Neural crest cell (in vitro differentiated cells): Measurements from ENCODE around the gene ANKRD55. TPM values are rescaled to one million over a fixed set of nuclear protein-coding genes. Genes with fewer than 3 reads are reported as not detected.

Experiments
- DNase-seq: peaks from one replicate; pipeline ENCODE4 v3.0.0; 2021; ENCODE audit warnings: low read depth, mixed read lengths, low spot score
- H3K27ac Mint-ChIP-seq: one replicate; pipeline ENCODE4 v1.8.0; 2021; ENCODE audit warnings: mild to moderate bottlenecking, mixed read lengths; ENCODE audit not compliant: unreplicated experiment
- H3K27me3 Mint-ChIP-seq: 2 replicates; pipeline ENCODE4 v1.8.0; 2021; ENCODE audit warnings: low read depth, mild to moderate bottlenecking, mixed read lengths
- H3K36me3 Mint-ChIP-seq: 2 replicates; pipeline ENCODE4 v1.8.0; 2021; ENCODE audit warnings: low read depth, mild to moderate bottlenecking, mixed read lengths
- H3K4me1 Mint-ChIP-seq: 2 replicates; pipeline ENCODE4 v1.8.0; 2021; ENCODE audit warnings: mixed read lengths
- H3K4me3 Mint-ChIP-seq: one replicate; pipeline ENCODE4 v1.8.0; 2021; ENCODE audit warnings: mild to moderate bottlenecking, mixed read lengths
- H3K9me3 Mint-ChIP-seq: 2 replicates; pipeline ENCODE4 v1.8.0; 2021; ENCODE audit warnings: mixed read lengths
- total RNA-seq: library from RNA; stranded (reverse); gene quantifications from 2 replicates; pipeline ENCODE4 v1.2.1, GENCODE V29; 2021
- TF ChIP-seq, protein P1 (sequence below): fragments of 200-600 bp; sonication (generic); conservative IDR thresholded peaks from 2 replicates; pipeline ENCODE4 v1.5.0; 2021; ENCODE audit warnings: antibody characterized with exemption, mild to moderate bottlenecking

The ANKRD55 gene
- total RNA-seq, 1 donor from 2014 or later: 0.16 TPM

DNA sequence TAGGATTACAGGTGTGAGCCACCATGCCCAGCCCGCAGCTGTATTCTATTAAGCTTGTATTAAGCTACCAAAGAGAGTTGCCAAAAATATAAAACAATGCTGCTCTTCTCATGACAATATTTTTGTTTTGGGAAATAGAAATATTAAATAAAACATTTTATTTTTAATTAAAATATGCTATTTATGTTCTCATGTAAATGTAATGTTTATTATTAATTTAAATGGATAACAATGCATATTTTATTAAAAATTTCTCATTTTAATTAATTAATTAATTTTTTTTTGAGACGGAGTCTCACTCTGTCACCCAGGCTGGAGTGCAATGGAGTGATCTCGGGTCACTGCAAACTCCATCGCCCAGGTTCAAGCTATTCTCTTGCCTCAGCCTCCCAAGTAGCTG is 117.5 kb downstream of the ANKRD55 start:
- TF ChIP-seq, protein P1, sequence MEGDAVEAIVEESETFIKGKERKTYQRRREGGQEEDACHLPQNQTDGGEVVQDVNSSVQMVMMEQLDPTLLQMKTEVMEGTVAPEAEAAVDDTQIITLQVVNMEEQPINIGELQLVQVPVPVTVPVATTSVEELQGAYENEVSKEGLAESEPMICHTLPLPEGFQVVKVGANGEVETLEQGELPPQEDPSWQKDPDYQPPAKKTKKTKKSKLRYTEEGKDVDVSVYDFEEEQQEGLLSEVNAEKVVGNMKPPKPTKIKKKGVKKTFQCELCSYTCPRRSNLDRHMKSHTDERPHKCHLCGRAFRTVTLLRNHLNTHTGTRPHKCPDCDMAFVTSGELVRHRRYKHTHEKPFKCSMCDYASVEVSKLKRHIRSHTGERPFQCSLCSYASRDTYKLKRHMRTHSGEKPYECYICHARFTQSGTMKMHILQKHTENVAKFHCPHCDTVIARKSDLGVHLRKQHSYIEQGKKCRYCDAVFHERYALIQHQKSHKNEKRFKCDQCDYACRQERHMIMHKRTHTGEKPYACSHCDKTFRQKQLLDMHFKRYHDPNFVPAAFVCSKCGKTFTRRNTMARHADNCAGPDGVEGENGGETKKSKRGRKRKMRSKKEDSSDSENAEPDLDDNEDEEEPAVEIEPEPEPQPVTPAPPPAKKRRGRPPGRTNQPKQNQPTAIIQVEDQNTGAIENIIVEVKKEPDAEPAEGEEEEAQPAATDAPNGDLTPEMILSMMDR: no peak
- Mint-ChIP-seq H3K9me3 (peaks cover 2% of the 10 kb centered on the region), H3K27me3 (no peaks in the 10 kb centered on the region), H3K27ac (no peak overlapping the region), H3K36me3 (no peaks in the 10 kb centered on the region), H3K4me3 (no peak overlapping the region), H3K4me1 (peaks cover 19% of the 10 kb centered on the region)
- no peak for DNase-seq

DNA sequence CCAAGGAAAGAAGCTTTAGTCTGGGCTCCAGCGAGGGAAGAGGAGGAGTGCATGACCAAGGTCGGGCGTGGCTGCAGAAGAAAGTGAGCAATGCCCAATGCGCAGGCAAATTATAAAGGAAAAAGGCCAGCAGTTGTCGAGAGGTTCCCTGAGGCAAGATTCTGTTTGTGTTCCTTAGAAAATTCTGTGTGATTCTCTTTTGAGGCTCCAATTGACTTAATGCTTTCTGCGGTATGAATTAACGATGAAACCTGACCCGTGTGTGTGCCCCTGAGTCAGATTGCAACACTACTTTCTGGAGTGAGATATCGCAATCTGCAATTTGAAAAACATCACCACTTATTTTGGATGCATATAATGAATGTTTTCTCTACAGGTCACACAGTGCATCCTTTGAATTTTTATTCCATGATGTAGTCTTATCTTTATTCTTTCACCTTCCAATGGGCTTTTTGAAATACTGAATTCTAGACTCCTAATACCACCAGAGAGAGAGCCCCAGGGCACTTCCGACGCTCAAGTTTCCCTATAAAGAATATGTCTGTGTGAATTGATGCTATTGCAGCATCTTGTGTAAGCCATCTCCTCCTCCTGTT is 120.5 kb downstream of the ANKRD55 start:
- H3K36me3 Mint-ChIP-seq: no peaks in the 10 kb centered on the region
- H3K27ac Mint-ChIP-seq: no peak overlapping the region
- peaks cover 19% of the 10 kb centered on the region for H3K4me1 Mint-ChIP-seq
- no peaks in the 10 kb centered on the region for H3K9me3 Mint-ChIP-seq
- no peaks in the 10 kb centered on the region for H3K27me3 Mint-ChIP-seq
- H3K4me3 Mint-ChIP-seq: no peak overlapping the region
- no peak for DNase-seq
- TF ChIP-seq, protein P1: no peak

DNA sequence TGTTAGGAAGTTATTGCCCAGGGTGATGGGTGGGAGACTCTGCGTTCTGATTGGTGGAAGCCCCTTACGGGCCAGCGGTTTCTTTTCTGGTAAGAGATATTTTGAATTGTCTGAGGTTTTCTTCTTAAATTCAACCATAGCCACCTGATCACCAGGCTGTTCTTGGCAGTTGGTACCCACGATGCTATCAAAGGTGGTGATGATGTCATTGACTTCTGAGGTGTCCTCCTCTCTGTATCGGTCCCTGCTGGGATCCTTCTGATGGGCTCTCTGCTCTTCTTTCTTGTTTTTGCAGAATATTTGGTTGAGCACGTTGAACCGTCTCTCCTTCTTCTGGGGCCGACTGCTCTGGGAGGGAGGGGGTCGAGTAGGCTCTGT is 121.7 kb downstream of the ANKRD55 start:
- H3K4me1 Mint-ChIP-seq: peaks cover 12% of the 10 kb centered on the region
- no peaks in the 10 kb centered on the region for H3K27me3 Mint-ChIP-seq
- H3K9me3 Mint-ChIP-seq: no peaks in the 10 kb centered on the region
- H3K4me3 Mint-ChIP-seq: no peak overlapping the region
- H3K36me3 Mint-ChIP-seq: no peaks in the 10 kb centered on the region
- TF ChIP-seq, protein P1: no peak
- H3K27ac Mint-ChIP-seq: no peak overlapping the region
- DNase-seq: no peak

DNA sequence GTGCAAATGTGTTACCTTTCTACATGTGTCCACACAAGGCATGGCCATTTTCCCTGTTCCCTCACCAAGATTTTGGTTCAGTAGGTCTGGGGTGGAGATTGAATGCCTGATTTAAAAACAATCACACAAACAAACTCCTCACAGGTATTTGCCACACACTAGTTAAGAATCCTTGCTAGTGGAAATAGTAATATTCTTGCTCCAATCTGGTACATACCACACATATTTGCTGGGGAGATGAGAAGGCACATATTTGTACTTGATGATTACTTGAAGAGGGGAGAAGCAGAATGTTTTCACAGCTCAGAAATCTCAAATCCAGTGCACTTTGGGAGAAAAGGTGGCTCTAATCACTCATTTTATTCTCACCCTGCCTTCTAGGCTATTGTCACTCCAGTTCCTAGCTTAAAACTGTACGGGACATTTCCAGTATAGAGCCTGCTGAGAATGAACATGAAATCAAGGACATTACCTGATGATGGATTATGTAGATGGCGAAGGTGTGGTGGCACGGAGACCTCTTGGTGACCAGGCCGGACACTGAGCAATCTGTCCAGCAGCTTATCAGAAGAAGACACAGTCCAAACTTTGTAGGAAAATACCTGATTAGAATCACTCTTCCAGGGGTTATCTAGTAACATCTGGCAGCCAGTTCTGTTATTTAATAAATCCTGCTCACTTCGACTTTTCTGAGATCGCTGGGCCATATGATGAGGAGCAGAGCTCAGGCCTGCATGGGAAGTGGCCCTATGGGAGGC is 122.3 kb downstream of the ANKRD55 start:
- Mint-ChIP-seq H3K4me3 (no peak overlapping the region), H3K4me1 (peaks cover 11% of the 10 kb centered on the region), H3K27ac (no peak overlapping the region), H3K9me3 (no peaks in the 10 kb centered on the region), H3K27me3 (no peaks in the 10 kb centered on the region), H3K36me3 (no peaks in the 10 kb centered on the region)
- TF ChIP-seq, protein P1: no peak
- no peak for DNase-seq

DNA sequence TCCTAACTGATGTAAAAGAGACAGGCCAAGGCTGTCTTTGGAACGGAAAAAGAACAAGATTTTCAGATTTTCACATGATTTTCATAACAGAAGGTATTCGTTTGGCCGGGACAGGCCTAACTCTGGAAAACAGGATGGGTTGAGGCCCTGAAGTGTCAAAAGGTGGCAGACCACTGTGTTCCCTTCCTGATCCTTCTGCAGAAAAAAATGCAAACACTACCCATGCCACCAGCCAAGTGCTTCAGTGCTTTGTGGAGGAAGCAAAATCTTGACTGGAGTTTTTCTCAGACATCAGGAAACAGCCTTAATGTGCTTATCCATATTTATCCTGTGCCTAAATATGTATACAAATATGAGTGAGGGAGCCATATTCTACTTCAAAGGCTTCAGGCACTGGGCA is 124.9 kb downstream of the ANKRD55 start:
- H3K9me3 Mint-ChIP-seq: no peaks in the 10 kb centered on the region
- TF ChIP-seq, protein P1: no peak
- H3K4me1 Mint-ChIP-seq: peaks cover 10% of the 10 kb centered on the region
- H3K27ac Mint-ChIP-seq: no peak overlapping the region
- H3K4me3 Mint-ChIP-seq: no peak overlapping the region
- no peak for DNase-seq
- no peaks in the 10 kb centered on the region for H3K36me3 Mint-ChIP-seq
- H3K27me3 Mint-ChIP-seq: no peaks in the 10 kb centered on the region
